B cell (primary cell): ENCODE measurements around the gene SDK2.

ENCODE experiments used
- CTCF ChIP-seq: fragments of 200-600 bp; IDR thresholded peaks from one replicate; pipeline ENCODE4 v1.8.0; 2022; ENCODE audit warnings: antibody characterized with exemption, mild to moderate bottlenecking
- EZH2 ChIP-seq: IDR thresholded peaks from 2 replicates; pipeline ENCODE4 v1.6.1; 2012; ENCODE audit warnings: borderline replicate concordance, low read depth, mild to moderate bottlenecking, moderate library complexity, low read length; ENCODE audit not compliant: insufficient read depth, poor library complexity, severe bottlenecking

- TF ChIP-seq CTCF (no peak), EZH2 (no peak)
Measured at GRCh38 chr17:73679476-73679875, 35.2 kb upstream of the SDK2 start.
